ENCODE data around the gene FOXN3.

FOXN3 gene

DNA sequence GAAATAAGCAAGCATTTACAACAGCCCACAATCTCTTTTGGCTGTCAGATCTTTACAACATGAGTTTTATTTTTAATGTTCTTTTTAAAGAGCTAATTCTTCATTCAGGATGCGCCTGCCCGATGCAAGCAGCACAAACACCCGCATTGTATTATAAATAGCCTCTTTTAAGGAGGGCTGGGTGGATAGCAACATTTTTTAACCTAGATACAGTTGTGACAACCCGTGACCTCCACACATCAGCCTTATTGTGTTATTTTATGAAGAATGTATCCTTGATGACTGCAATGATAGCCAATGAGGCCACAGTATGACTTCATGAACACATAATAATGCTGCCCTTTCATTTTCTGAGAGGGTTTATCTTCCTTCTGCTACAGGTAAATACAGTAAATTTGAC lies 173.7 kb downstream of the FOXN3 start:
- DNase-seq (ENCODE audit: low read depth), result no peak
- TF ChIP-seq, protein P1, sequence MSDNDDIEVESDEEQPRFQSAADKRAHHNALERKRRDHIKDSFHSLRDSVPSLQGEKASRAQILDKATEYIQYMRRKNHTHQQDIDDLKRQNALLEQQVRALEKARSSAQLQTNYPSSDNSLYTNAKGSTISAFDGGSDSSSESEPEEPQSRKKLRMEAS (IDR thresholded peaks at IDR 0.05; ENCODE audit: low read depth, low read length), result no peak
- TF ChIP-seq POLR2A (IDR thresholded peaks at IDR 0.05; ENCODE audit: extremely low read depth, insufficient read length) (no peak), MYC (IDR thresholded peaks at IDR 0.05; ENCODE audit: low read depth, low read length) (no peak)
- TF ChIP-seq, protein P2, sequence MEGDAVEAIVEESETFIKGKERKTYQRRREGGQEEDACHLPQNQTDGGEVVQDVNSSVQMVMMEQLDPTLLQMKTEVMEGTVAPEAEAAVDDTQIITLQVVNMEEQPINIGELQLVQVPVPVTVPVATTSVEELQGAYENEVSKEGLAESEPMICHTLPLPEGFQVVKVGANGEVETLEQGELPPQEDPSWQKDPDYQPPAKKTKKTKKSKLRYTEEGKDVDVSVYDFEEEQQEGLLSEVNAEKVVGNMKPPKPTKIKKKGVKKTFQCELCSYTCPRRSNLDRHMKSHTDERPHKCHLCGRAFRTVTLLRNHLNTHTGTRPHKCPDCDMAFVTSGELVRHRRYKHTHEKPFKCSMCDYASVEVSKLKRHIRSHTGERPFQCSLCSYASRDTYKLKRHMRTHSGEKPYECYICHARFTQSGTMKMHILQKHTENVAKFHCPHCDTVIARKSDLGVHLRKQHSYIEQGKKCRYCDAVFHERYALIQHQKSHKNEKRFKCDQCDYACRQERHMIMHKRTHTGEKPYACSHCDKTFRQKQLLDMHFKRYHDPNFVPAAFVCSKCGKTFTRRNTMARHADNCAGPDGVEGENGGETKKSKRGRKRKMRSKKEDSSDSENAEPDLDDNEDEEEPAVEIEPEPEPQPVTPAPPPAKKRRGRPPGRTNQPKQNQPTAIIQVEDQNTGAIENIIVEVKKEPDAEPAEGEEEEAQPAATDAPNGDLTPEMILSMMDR (IDR thresholded peaks at IDR 0.05; ENCODE audit: low read depth, low read length), result no peak
- no peak overlapping the region for H3K4me3 ChIP-seq (ENCODE audit: low read depth, low read length)

DNA sequence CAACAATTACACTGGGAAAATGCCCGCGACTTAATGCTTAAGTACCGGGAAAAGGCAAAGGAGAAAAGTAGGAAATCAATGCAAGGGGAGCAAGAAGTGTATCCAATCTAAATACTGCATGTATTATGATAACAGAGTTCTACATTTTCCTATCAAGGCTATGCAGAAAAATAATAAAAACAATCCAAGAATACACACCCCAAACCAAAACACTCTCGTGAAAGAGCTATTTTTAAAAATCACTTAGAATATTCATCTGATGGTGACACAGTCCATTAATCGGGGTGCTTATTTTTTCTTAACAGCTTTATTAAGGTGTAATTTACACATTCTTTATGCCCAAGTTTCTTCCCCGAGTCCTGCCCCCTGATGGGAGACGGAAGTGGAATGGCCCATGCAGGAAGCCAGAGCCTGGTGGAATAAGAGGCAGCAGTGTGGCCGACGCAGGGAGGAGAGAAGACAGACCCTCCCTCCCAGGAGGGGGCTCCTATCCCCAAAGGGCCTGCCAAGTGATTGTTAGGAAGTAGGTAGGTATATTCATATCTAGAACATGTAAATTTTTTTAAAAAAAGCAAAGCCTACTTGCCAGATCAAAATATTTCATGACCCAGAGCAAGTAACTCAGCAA lies 174.3 kb downstream of the FOXN3 start:
- TF ChIP-seq, protein P2 (IDR thresholded peaks at IDR 0.05; ENCODE audit: low read depth, low read length), result no peak
- TF ChIP-seq, protein P1 (IDR thresholded peaks at IDR 0.05; ENCODE audit: low read depth, low read length), result no peak
- TF ChIP-seq POLR2A (IDR thresholded peaks at IDR 0.05; ENCODE audit: extremely low read depth, insufficient read length) (no peak), MYC (IDR thresholded peaks at IDR 0.05; ENCODE audit: low read depth, low read length) (no peak)
- H3K4me3 ChIP-seq (ENCODE audit: low read depth, low read length), result no peak overlapping the region
- no peak for DNase-seq (ENCODE audit: low read depth)

DNA sequence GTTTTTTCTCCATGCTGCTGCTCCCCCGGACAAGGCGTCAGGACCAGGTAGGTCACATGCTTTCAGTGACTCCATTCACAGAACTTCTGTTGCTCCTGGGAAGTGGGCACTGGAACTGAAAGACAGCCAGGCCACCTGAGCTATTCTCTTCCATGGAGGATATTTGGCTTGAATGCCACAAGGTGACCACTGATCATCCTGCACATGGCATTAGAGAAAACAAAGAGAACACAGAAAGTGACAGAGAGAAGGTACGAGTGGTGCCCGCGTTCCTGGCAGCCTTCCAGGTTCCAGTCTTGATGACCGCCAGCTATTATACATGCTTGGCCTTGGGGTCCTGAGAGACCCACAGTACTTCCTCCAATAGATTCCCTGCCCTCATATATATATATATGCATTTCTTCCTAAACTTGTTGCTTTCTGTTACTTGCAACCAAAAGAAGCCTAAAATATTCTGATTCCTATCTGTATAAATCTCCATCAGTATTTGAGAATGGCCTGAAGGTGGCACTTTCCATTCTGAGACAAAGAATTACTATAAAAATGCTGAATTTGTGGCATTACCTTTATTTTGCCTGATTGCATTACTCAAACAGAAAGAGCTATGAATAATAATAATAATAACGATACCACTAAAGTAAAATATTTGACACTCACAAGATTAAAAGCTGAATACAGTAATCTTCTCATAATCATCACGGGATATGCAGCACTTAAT lies 174.9 kb downstream of the FOXN3 start:
- TF ChIP-seq MYC (IDR thresholded peaks at IDR 0.05; ENCODE audit: low read depth, low read length) (no peak), POLR2A (IDR thresholded peaks at IDR 0.05; ENCODE audit: extremely low read depth, insufficient read length) (no peak)
- TF ChIP-seq, protein P2 (IDR thresholded peaks at IDR 0.05; ENCODE audit: low read depth, low read length), result no peak
- TF ChIP-seq, protein P1 (IDR thresholded peaks at IDR 0.05; ENCODE audit: low read depth, low read length), result no peak
- H3K4me3 ChIP-seq (ENCODE audit: low read depth, low read length), result no peak overlapping the region
- no peak for DNase-seq (ENCODE audit: low read depth)

DNA sequence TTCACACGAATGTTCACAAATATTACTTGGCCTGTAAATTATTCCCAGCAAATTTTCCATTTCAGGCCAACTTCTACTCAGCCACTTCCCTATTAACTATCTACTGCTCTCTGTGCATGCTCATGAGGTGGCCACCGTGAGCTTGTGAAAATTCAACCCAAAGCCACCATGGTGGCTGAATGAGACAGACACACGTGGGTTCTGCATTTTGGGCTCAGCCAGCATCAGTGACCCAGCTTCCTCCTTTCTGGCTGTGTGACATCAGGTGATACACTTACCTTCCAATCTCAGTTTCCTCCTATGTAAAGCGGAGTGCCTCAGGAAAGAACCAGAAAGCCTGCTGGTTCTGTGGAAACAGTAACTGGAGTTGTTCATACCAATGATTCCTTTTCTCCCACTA lies 175.8 kb downstream of the FOXN3 start:
- no peak overlapping the region for H3K4me3 ChIP-seq (ENCODE audit: low read depth, low read length)
- DNase-seq (ENCODE audit: low read depth), result no peak
- TF ChIP-seq MYC (IDR thresholded peaks at IDR 0.05; ENCODE audit: low read depth, low read length) (no peak), POLR2A (IDR thresholded peaks at IDR 0.05; ENCODE audit: extremely low read depth, insufficient read length) (no peak)
- TF ChIP-seq, protein P2 (IDR thresholded peaks at IDR 0.05; ENCODE audit: low read depth, low read length), result no peak
- TF ChIP-seq, protein P1 (IDR thresholded peaks at IDR 0.05; ENCODE audit: low read depth, low read length), result no peak

DNA sequence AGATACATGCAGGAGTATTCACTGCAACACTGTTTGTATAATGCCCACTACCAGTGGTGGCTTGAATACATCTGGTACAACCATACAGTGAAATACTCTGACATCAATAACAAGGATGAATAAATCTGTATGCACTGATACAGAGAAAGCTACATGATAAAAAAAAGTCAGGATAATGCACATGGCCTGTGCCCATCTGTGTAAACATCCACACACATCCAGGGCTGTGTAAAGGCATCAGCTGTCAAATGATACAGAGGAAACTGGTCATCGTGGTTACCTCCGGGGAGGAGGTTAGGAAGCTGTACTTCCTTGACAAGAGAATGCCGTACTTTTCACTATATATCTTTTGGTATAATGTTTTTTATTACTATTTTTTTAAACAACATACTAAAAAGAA lies 176.6 kb downstream of the FOXN3 start:
- no peak for DNase-seq (ENCODE audit: low read depth)
- no peak for TF ChIP-seq POLR2A (IDR thresholded peaks at IDR 0.05; ENCODE audit: extremely low read depth, insufficient read length)
- TF ChIP-seq, protein P2 (IDR thresholded peaks at IDR 0.05; ENCODE audit: low read depth, low read length), result no peak
- TF ChIP-seq, protein P1 (IDR thresholded peaks at IDR 0.05; ENCODE audit: low read depth, low read length), result no peak
- TF ChIP-seq MYC (IDR thresholded peaks at IDR 0.05; ENCODE audit: low read depth, low read length), result no peak
- H3K4me3 ChIP-seq (ENCODE audit: low read depth, low read length), result no peak overlapping the region
